DMS153 (cell line): Measurements from ENCODE around the gene PEX6.

Experiments used
- DNase-seq: peaks from one replicate; lab custom pipeline; 2025; lab: John Stamatoyannopoulos, UW

The PEX6 gene

GRCh38 chr6:42935322-42935721, 43.7 kb downstream of the PEX6 start:
- no peak for DNase-seq

- DNase-seq: no peak
Observed at GRCh38 chr6:42933205-42933604, 45.8 kb downstream of the PEX6 start.

- DNase-seq: no peak
Observed at GRCh38 chr6:42932412-42932811, 46.6 kb downstream of the PEX6 start.

GRCh38 chr6:42929821-42930360, 49.1 kb downstream of the PEX6 start:
- DNase-seq: peak; percentile 33

- DNase-seq: peak; percentile 98
Observed at GRCh38 chr6:42928986-42929820, 49.8 kb downstream of the PEX6 start, which contains the start of gene CNPY3. TSS of gene CNPY3 (plus strand) at chr6:42929480. CDS start at chr6:42929571, 91 bp downstream.

- no peak for DNase-seq
Observed at GRCh38 chr6:42925248-42925857, 53.6 kb downstream of the PEX6 start.

GRCh38 chr6:42923666-42924065, 55.3 kb downstream of the PEX6 start:
- no peak for DNase-seq

GRCh38 chr6:42921801-42922200, 57.2 kb downstream of the PEX6 start:
- no peak for DNase-seq

GRCh38 chr6:42916288-42916687, 62.7 kb downstream of the PEX6 start:
- no peak for DNase-seq

- no peak for DNase-seq
Observed at GRCh38 chr6:42915732-42916131, 63.2 kb downstream of the PEX6 start, which contains the start of gene PTCRA. TSS of gene PTCRA (plus strand) at chr6:42916053. CDS start at chr6:42916070, 17 bp downstream.

GRCh38 chr6:42914546-42914945, 64.4 kb downstream of the PEX6 start:
- DNase-seq: no peak
